GM18867 (cell line): ENCODE data around the gene C11orf16.
"Not testable (repeated sequence)": the region's sequence is repeated elsewhere in the genome, so short reads cannot be mapped to it uniquely, and the experiment has no call there.

Source experiments
- ATAC-seq: cut with Tn5 transposase; IDR thresholded peaks from one replicate; pipeline ENCODE4 v1.9.1; 2021; ENCODE audit warnings: mild to moderate bottlenecking, moderate library complexity; ENCODE audit not compliant: unreplicated experiment

The C11orf16 gene

DNA sequence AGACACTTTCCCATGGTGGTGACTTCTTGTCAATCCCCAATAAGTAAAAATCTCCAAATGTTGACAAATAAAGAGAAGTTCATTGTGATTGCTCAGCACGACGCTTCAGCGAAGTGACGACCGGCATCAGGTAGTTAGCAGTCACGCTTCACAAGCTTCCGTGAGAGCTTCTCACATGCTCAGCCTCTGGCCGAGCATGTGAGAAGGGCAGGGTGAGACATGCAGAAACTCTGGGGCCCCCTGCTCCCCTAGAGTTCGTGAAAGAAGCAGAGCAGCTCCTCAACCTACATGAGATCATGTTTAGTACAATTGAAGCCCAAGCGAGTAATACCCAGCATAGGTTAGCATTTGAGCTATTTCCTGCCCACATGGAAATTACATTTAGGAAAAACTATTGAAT is 4.4 kb upstream of the C11orf16 start:
- ATAC-seq = peak; percentile 86

- not testable (repeated sequence) for ATAC-seq
Measured at GRCh38 chr11:8935789-8936188, 3.0 kb upstream of the C11orf16 start.

DNA sequence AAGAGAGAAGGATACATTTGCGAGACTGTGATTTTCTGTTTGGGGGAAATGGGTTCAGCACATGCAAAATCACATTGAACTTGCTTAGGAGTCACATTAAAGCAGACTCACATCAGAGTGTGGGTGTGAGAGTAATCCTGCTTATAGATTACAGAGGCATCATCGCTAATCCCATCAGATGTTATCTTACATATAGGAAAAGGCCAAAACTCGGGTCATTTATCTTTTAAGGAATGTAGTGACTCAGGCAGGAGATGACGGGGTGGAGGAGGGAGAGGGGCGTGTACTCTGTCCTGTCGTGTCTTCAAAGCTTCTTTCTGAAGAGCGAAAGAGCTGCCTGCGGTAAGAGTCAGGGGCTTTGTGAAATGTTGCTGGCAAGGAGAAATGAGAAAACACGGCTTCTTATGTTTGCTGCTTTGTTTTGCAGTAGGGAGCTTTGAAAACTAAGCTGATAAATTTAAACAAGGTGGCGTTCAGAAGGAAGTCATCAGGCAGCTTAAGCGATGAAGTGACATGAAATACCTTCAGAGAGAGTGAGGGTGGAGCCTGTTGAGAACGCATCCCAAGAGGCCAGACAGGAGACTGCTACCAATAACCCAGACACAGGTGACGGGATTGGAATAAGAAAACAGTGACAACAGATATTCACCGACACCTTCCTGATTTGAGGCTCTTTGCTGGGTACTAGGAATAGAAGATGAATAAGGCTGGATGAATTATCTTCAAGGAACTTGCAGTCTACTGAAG is 2.2 kb upstream of the C11orf16 start:
- no peak for ATAC-seq

DNA sequence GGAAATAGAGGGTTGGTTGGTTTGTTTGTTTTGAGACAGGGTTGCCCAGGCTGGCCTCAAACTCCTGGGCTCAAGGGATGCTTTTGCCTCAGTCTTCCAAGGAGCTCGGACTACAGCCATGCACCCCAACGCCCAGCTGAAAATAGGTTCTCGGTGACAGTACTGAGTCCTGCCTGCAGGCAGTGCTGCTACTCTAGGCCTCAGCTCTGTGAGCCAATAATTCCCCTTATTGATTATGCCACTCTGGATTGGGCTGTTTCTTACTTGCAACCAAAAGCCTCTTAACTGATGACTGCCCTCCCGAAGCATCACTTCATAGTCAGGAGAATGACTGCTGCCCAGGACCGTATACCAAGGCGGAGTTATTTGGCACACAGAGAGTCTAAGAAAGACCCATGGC is 1.2 kb upstream of the C11orf16 start:
- ATAC-seq = no peak

- no peak for ATAC-seq
Measured at GRCh38 chr11:8930456-8931175, 2.1 kb downstream of the C11orf16 start.

DNA sequence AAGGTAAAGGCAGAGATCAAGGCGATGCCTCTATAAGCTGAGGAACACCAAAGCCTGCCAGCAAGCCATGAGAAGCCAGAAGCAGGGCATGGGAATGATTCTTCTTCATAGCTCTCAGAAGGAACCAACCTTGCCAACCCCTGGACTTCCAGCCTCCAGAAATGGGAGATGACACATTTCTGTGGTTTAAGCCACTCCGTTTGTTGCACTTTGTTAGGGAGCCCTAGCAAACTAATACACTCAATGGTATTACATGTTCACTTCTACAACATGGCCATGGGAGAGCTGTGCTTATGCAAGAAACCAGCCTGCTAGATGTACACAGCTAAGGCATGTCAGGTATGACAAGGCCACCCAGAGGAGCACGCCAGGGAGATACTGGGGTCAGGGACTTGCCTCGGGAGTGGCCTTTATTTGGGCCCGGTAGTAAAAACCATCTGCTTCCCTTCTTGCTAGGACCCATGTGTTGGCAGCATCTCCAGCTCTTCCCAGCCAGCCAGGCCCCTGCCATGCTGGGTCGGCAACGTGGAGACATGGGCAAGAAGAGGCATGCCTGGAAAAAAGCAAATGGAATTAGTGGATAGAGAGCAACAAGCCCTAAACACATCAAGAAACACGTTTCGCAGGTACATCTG is 3.6 kb downstream of the C11orf16 start:
- ATAC-seq = no peak

DNA sequence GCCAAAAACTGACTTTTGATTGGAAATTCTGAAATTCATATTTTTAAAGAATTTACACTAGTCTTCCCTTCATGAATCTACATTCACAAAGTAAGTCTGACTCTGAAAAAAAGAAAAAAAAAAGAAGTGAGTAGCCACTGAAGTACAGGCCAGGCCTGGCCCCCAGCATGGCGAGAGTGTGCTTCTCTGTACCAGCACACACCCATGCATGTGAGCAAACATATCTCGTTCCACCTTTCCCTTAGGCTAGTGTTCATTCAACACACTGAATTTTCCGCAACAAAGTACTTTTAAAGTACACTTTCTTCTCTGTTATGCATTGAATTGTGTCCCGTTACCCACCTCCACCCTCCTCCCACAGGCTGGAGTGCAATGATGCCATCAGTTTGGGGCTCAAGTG is 4.5 kb downstream of the C11orf16 start:
- ATAC-seq = no peak

DNA sequence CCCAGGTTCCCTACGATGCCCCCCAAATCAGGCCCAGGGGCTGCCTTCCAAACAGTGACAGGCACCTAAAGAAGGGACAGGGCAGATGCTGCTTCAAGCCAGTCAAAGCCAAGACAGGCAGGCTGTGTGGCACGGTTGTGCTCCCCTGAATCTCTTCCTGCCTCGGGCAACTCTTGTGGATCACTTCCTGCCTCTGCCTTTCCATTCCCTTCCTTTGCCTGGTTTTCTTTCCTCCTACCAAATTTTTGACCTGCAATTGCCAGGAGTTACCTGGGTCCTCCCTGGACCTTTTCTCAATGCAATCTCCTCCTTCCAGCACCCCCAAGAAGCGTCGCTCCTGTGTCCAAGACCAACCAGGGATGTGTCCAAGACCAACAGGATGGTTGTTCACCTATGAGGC is 5.5 kb downstream of the C11orf16 start:
- ATAC-seq = no peak

DNA sequence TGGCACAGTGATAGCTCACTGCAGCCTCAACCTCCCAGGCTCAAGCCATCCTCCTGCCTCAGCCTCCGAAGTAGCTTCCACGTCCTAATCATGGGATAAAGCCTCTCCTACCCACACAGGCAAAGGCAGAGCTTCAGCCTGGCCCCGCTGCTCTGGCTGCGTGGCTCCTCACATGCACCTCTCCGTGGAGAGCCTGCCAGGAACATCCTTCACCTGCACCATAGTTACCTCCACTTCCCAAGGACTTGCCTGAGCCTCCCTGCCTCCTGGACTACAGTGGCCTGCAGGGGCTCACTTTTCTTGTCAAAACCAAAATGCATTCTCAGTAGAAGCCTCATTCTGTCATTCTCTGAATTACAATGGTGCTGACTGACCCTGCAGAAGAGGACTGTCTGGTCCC is 6.5 kb downstream of the C11orf16 start:
- ATAC-seq = no peak

GRCh38 chr11:8925711-8926110 is 7.0 kb downstream of the C11orf16 start:
- no peak for ATAC-seq

GRCh38 chr11:8922691-8923090 is 10.1 kb downstream of the C11orf16 start:
- no peak for ATAC-seq

DNA sequence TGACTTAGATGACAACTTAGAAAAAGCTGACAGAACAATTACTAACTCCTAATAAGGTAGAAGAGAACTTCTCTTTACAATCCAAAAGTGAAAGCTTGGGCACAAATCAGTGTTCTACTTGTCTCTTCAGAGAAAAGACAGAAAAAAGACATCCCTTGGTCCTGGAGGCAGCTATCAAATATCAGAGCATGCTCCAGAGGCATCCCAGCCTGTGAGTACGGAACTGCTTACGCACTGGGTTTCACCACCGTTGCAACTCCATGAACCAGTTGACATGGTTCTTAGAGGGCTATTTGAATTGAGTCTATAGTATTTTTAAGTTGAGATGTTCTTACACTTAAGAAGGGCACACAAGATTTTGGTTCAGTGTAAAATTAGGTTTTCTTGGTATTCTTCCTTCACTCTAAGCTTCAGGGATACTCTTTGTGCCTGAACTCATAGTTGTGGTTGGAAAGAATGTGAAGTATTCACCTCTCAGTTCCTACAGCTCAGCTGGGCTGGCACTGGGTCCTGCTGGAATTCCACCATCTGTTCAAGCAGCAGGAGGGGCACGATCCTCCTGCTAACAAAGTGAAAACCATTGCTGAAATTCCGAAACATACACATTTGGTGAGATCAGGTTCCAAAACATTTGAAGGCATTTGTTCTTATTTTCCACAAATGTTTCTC is 15.5 kb downstream of the C11orf16 start:
- ATAC-seq = no peak

- no peak for ATAC-seq
Measured at GRCh38 chr11:8914661-8915018, 18.1 kb downstream of the C11orf16 start.

DNA sequence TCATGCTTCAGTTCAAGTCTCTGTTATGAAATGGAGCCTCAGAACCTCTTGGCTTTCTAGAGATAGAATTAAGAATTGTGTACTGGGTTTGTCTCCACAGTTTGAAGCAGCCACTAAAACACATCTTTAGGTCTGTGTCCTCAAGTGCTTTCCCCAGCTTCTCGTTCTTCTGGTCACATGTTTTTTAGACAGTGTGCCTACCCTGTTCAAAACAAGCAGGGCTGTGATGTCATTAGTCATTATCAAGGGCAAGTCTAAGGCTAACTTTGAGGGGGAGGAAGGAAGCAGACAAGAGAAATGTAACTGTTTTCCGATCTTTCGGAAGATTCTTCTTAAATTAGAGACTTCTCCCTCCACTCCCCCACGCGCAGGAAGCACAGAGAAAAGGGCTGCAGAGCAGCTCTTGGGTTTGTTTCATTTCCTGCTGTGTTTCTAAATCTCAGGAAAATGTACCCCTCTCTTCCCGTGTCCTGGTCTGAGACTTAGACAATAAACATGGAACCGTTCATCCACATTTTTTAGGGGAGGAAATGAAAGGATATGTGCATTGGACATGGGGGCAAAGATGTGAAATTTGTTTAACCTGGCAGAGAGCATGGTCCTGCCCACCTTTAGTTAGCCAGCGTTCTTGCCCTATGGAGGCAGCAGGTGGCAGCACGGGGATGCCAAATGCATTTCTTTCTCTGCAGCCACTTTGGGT is 18.6 kb downstream of the C11orf16 start:
- no peak for ATAC-seq

DNA sequence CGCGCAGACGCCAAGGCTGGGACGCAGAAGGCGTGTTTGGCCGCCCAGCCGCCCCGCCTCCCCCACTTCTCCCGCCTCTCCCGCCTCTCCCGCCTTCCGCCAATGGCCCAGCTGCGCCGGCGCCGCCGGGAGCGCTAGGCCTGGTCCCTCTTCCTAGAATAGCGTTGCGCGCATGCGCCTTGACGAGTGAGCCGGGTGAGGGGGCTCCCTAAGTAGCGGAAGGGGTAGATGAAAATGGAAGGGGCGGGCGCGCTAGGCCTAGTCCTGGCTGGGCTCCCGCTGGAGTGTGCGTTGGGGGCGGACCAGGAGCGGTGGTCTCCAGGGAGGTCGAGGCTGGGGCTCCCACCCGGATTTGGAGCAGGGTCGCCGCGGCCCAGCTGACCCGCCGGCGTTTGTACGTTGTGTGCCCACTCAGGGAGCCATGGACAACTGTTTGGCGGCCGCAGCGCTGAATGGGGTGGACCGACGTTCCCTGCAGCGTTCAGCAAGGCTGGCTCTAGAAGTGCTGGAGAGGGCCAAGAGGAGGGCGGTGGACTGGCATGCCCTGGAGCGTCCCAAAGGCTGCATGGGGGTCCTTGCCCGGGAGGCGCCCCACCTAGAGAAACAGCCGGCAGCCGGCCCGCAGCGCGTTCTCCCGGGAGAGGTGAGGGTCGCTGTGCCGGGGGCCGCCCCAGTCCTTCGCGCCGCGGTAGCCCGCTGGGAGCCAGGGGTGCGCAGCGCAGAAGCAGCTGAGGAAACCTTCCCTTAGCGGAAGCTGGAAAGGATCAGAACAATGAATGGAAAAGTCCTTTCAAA is 21.5 kb downstream of the C11orf16 start, which contains the start of gene AKIP1:
TSS of gene AKIP1 (plus strand) at position 161 of the 795 bp plus-strand sequence. CDS start at position 422, 261 bp downstream.
- peak; percentile 71 for ATAC-seq

GRCh38 chr11:8910649-8911026 is 22.1 kb downstream of the C11orf16 start:
- ATAC-seq = peak; percentile 5

DNA sequence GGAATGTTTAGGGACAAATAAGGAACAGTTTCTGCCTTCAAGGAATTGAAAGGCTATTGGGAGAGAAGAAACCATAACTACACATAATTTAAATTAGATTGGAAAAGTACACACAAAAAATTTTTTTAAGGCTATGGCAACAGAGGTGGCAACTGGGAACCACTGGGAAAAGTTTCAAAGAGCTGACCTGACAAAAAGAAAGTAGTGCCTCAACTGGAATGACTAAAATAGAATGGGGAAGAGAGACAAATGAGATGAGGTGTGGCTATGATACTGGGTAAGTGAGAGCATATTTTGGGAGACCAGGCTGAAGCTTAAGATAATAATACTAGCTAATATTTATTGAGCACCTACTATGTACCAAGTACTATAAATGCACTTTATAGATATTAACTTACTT is 24.6 kb downstream of the C11orf16 start:
- no peak for ATAC-seq

DNA sequence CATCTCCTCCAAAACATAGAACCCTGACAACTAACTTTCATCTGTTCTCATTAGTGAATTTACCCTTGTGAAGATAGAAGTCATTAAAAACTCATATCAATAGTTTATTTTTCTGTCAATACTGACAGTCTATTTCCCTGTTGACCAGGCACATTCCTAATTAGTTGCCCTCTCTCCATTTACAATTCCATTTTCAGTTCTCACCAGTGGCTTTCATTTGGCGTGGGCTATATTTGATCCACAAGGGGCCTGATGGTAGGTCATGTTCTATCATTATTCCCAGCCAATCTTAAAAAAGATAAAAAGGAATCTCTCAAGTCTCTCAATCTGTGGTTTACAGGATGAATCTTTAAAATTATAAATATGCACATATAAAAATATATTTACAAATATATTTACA is 25.6 kb downstream of the C11orf16 start:
- ATAC-seq = no peak

GRCh38 chr11:8905528-8906165 is 27.1 kb downstream of the C11orf16 start:
- no peak for ATAC-seq
